GM19099 (cell line): ENCODE data around the gene TANGO2.

Source experiments
- POLR2A ChIP-seq: IDR thresholded peaks from 3 replicates; pipeline ENCODE4 v1.6.1; 2011; ENCODE audit warnings: low read depth; ENCODE audit not compliant: insufficient read length; ENCODE audit errors: extremely low read depth

TANGO2 gene

GRCh38 chr22:20061481-20061861 lies 40.6 kb downstream of the TANGO2 start:
- no peak for TF ChIP-seq POLR2A

- TF ChIP-seq POLR2A = no peak
These were observed 41.3 kb downstream of the TANGO2 start for GRCh38 chr22:20062043-20062765.

- no peak for TF ChIP-seq POLR2A
These were observed 41.8 kb downstream of the TANGO2 start for GRCh38 chr22:20062766-20063083.

GRCh38 chr22:20063271-20064139 lies 42.6 kb downstream of the TANGO2 start:
- TF ChIP-seq POLR2A = no peak

- TF ChIP-seq POLR2A = no peak
These were observed 43.2 kb downstream of the TANGO2 start for GRCh38 chr22:20064140-20064480.

- TF ChIP-seq POLR2A = no peak
These were observed 43.8 kb downstream of the TANGO2 start for GRCh38 chr22:20064545-20065262.

- TF ChIP-seq POLR2A = no peak
These were observed 45.1 kb downstream of the TANGO2 start for GRCh38 chr22:20065896-20066616.

GRCh38 chr22:20066617-20067383 lies 45.9 kb downstream of the TANGO2 start:
- no peak for TF ChIP-seq POLR2A

GRCh38 chr22:20068640-20069039 lies 47.7 kb downstream of the TANGO2 start:
- TF ChIP-seq POLR2A = no peak

GRCh38 chr22:20069331-20070042 lies 48.6 kb downstream of the TANGO2 start:
- no peak for TF ChIP-seq POLR2A

GRCh38 chr22:20071524-20071972 lies 50.6 kb downstream of the TANGO2 start:
- TF ChIP-seq POLR2A = no peak

GRCh38 chr22:20076627-20077172 lies 55.8 kb downstream of the TANGO2 start:
- no peak for TF ChIP-seq POLR2A

- TF ChIP-seq POLR2A = no peak
These were observed 59.0 kb downstream of the TANGO2 start, which contains the start of gene DGCR8 for GRCh38 chr22:20079745-20080444. Gene DGCR8, plus strand, starts transcription at chr22:20080241. Its CDS starts 5,723 bp downstream, at chr22:20085964.
